K562 (cell line): Measurements from ENCODE around the gene BCAS4. TPM values are rescaled to one million over a fixed set of nuclear protein-coding genes. Genes with fewer than 3 reads are reported as not detected.

Source experiments
- ATAC-seq: fragments of 200-7000 bp; cut with Tn5 transposase; 3 replicates; pipeline ENCODE4 v1.9.1; 2020; ENCODE audit warnings: moderate library complexity
- BruUV-seq: library from RNA; stranded (reverse); fragments of 400-500 nt; replicated peaks from 2 replicates; lab custom pipeline; 2021; lab: Mats Ljungman, UMichigan
- CTCF ChIA-PET: fragments of 300-600 bp; formaldehyde crosslinking; extraction: SDS; loops from one replicate; lab custom pipeline; 2021; ENCODE audit warnings: low intra/inter-chr PET ratio; lab: Yijun Ruan, JAX
- POLR2A ChIA-PET: fragments of 300-600, 350-650 bp; sonication (Branson Sonifier 250); formaldehyde crosslinking; extraction: SDS; loops from one replicate; lab custom pipeline; 2021; ENCODE audit warnings: antibody characterized with exemption, inconsistent platforms; lab: Yijun Ruan, JAX
- DNase-seq, 4 experiments: peaks; one replicate each; pipeline versions ENCODE4 v3.0.0 to v3.0.0-alpha.2; 2011 to 2018; ENCODE audit warnings: low spot score in 3 of 4, mixed read lengths in 3 of 4; ENCODE audit errors: extremely low read depth in 1 of 4
- FAIRE-seq: peaks from 2 replicates; lab custom pipeline; 2011; peaks lifted over from hg19 to GRCh38; lab: Jason Lieb, UNC
- H2AFZ ChIP-seq: 2 replicates; pipeline ENCODE4 v1.6.0; 2011; ENCODE audit warnings: low read depth, low read length, control low read depth, inconsistent platforms
- H3K27ac ChIP-seq: fragments of 200-600 bp; 3 replicates; pipeline ENCODE4 v1.8.0; 2011; ENCODE audit warnings: low read depth, mild to moderate bottlenecking, control low read depth, inconsistent platforms, low read length, moderate library complexity, mixed read lengths; ENCODE audit errors: extremely low read depth
- H3K27me3 ChIP-seq, 2 experiments: fragments of 300-600 bp in 1 of 2; 2 replicates in 1 of 2; 3 replicates in 1 of 2; pipeline versions ENCODE4 v1.6.0 to v1.8.0; 2011; ENCODE audit warnings: inconsistent platforms in 2 of 2, low read length in 2 of 2, mild to moderate bottlenecking in 1 of 2, mixed read lengths in 1 of 2, moderate library complexity in 1 of 2; ENCODE audit not compliant: control insufficient read depth in 2 of 2, insufficient read depth in 2 of 2
- H3K36me3 ChIP-seq: fragments of 300-600 bp; 3 replicates; pipeline ENCODE4 v1.8.0; 2011; ENCODE audit warnings: mild to moderate bottlenecking, low read length, inconsistent platforms; ENCODE audit not compliant: control insufficient read depth, insufficient read depth
- H3K4me1 ChIP-seq, 2 experiments: fragments of 200-600 bp in 1 of 2; replicated peaks in 1 of 2; 2 replicates in 1 of 2; 3 replicates in 1 of 2; pipeline versions ENCODE4 v1.5.1 to v1.8.0; 2011; ENCODE audit warnings: inconsistent platforms in 2 of 2, low read length in 2 of 2, mild to moderate bottlenecking in 1 of 2, mixed read lengths in 1 of 2, moderate library complexity in 1 of 2; ENCODE audit not compliant: control insufficient read depth in 2 of 2, insufficient read depth in 2 of 2
- H3K4me2 ChIP-seq: 2 replicates; pipeline ENCODE4 v1.6.1; 2011; ENCODE audit warnings: low read length, control low read depth, inconsistent platforms, mixed read lengths; ENCODE audit not compliant: insufficient read depth
- H3K4me3 ChIP-seq: fragments of 200-600 bp; sonication (generic), shearing (Covaris generic); 2 replicates; pipeline ENCODE4 v1.5.1; 2016; ENCODE audit warnings: control low read depth, inconsistent platforms
- H3K79me2 ChIP-seq: fragments of 200-600 bp; 3 replicates; pipeline ENCODE4 v1.8.0; 2011; ENCODE audit warnings: low read length, inconsistent platforms; ENCODE audit not compliant: control insufficient read depth, insufficient read depth
- H3K9ac ChIP-seq, 2 experiments: 2 replicates each; pipeline versions ENCODE4 v1.6.0 to v1.6.1; 2011; ENCODE audit warnings: low read depth in 2 of 2, low read length in 2 of 2, control low read depth in 1 of 2, inconsistent platforms in 1 of 2, mild to moderate bottlenecking in 1 of 2, mixed read lengths in 1 of 2; ENCODE audit not compliant: insufficient read depth in 1 of 2
- H3K9me1 ChIP-seq: one replicate; pipeline ENCODE4 v1.6.0; 2011; ENCODE audit warnings: inconsistent platforms, mild to moderate bottlenecking, low read length, moderate library complexity; ENCODE audit not compliant: control insufficient read depth, insufficient read depth
- H3K9me3 ChIP-seq: replicated peaks from 2 replicates; pipeline ENCODE4 v1.5.1; 2011; ENCODE audit warnings: low read depth, low read length, inconsistent platforms; ENCODE audit not compliant: control insufficient read depth, insufficient read depth
- H4K20me1 ChIP-seq: replicated peaks from 2 replicates; pipeline ENCODE4 v1.6.1; 2011; ENCODE audit warnings: low read length, inconsistent platforms, mixed read lengths; ENCODE audit not compliant: control insufficient read depth, insufficient read depth
- BRD4 ChIP-seq: fragments of 200-600 bp; sonication (generic); IDR thresholded peaks from 2 replicates; pipeline ENCODE4 v1.6.1; 2017; ENCODE audit warnings: inconsistent platforms
- DACH1 ChIP-seq: fragments of 450-650 bp; IDR thresholded peaks from 2 replicates; pipeline ENCODE4 v1.6.1; 2018; ENCODE audit not compliant: partially characterized antibody
- NKRF ChIP-seq: fragments of 450-650 bp; IDR thresholded peaks from 2 replicates; pipeline ENCODE4 v1.6.1; 2016; ENCODE audit warnings: borderline replicate concordance
- RBM17 ChIP-seq: fragments of 200-400 bp; formaldehyde crosslinking; IDR thresholded peaks from 2 replicates; pipeline ENCODE4 v1.6.1; 2017; ENCODE audit warnings: low read depth, mild to moderate bottlenecking, low read length, borderline replicate concordance
- RNF2 ChIP-seq: sonication (generic); IDR thresholded peaks from 2 replicates; pipeline ENCODE4 v1.6.1; 2016
- TAF15 ChIP-seq: fragments of 200-400 bp; formaldehyde crosslinking; IDR thresholded peaks from 2 replicates; pipeline ENCODE4 v1.6.1; 2017; ENCODE audit warnings: mild to moderate bottlenecking, low read depth, low read length, moderate library complexity
- XRCC3 ChIP-seq: fragments of 450-650 bp; IDR thresholded peaks from 2 replicates; pipeline ENCODE4 v1.6.1; 2017; ENCODE audit warnings: mild to moderate bottlenecking, moderate library complexity
- ZNF197 ChIP-seq: fragments of 200-800 bp; sonication (Bioruptor generic); IDR thresholded peaks from 2 replicates; pipeline ENCODE4 v1.6.1; 2016; ENCODE audit warnings: low read depth, missing genetic modification characterization, missing compliant biosample characterization
- ZNF77 ChIP-seq: fragments of 250-450 bp; sonication (Bioruptor Pico); IDR thresholded peaks from 2 replicates; pipeline ENCODE4 v1.5.0; 2020
- WGBS: fragments of 100-300 bp; shearing (Covaris generic); methylation state at CpG from one replicate; pipeline ENCODE4 v1.1.6; 2016; ENCODE audit warnings: low coverage, mixed read lengths; ENCODE audit not compliant: insufficient coverage; ENCODE audit errors: missing lambda C conversion rate; 5-methylcytosine and 5-hydroxymethylcytosine counted together
- in situ Hi-C: fragments of 300-500 bp; cut with MboI; formaldehyde crosslinking; loops from 4 replicates; pipeline ENCODE4 v1.15.0; 2018; ENCODE audit warnings: inconsistent platforms, mixed read lengths
- intact Hi-C: fragments of 100-400 bp; cut with micrococcal nuclease; formaldehyde crosslinking; loops from 2 replicates; pipeline ENCODE4 v1.14.2; 2022
- polyA plus RNA-seq, 8 experiments: library from polyadenylated mRNA; depleted of rRNA in 4 of 8; stranded (reverse) in 5 of 8; unstranded in 3 of 8; fragments of >200 nt; fragmentation: Nextera tagmentation in 2 of 8; fragmentation: Illumina TruSeq in 1 of 8; extraction: Ambion mirVana in 2 of 8; extraction: Trizol in 1 of 8; gene quantifications; 2 replicates each; pipeline versions ENCODE4 v1.2.1 to v1.2.3, GENCODE V29; 2011 to 2014; ENCODE audit warnings: inconsistent platforms in 1 of 8, missing spikeins in 1 of 8
- total RNA-seq, 7 experiments: library from RNA; depleted of rRNA in 6 of 7; stranded (reverse); fragments of >200 nt in 6 of 7; fragmentation: Illumina TruSeq in 2 of 7; extraction: Trizol in 2 of 7; gene quantifications; 2 replicates each; pipeline versions ENCODE4 v1.2.1 to v1.2.3, GENCODE V29; 2011 to 2021; ENCODE audit warnings: low replicate concordance in 1 of 7

The BCAS4 gene
- total and polyA plus RNA-seq, 9 of the 15 experiments (the other 6 are each of a cell fraction or from before 2014, with no cell fraction given) = 0.15 to 2.3 (median 0.47) TPM

- H3K36me3 ChIP-seq = no peaks in the 10 kb centered on the region
- BruUV-seq = no TSS peak
- TF ChIP-seq NKRF (no peak), ZNF197 (CRISPR knock-in tag) (no peak), XRCC3 (no peak), DACH1 (no peak), ZNF77 (CRISPR knock-in tag) (no peak), RBM17 (no peak), TAF15 (no peak), RNF2 (no peak), BRD4 (no peak)
- TF ChIP-seq, all 486 proteins: peak for 0
- 30% methylated on average over 18 of the region's 28 CpGs for WGBS
- POLR2A ChIA-PET = interaction anchor here (0.5 to 1.0 kb wide), 3 partner anchors 12 to 26 kb away, joined by 3 read pairs; no protein-coding TSS in a partner anchor
- H3K79me2 ChIP-seq = no peaks in the 10 kb centered on the region
- no peak overlapping the region for H3K9ac ChIP-seq
- H4K20me1 ChIP-seq = 0 out of 2 replicates have a peak, but pooled peaks cover 4% of the 10 kb centered on the region
- CTCF ChIA-PET = no interaction called here
- H3K4me1 ChIP-seq = peaks cover 0 to 13% of the 10 kb centered on the region in 2 experiments; a peak in 2 of 5 replicates
- no peaks in the 10 kb centered on the region; a peak in 1 of 5 replicates for H3K27me3 ChIP-seq
- intact Hi-C loops (no loop called here), in situ Hi-C loops (no loop called here)
- no peak overlapping the region for H3K4me3 ChIP-seq
- no peak for DNase-seq
- no peaks in the 10 kb centered on the region for H3K9me1 ChIP-seq
- no peak for FAIRE-seq
- no peak overlapping the region for H3K27ac ChIP-seq
- no peaks in the 10 kb centered on the region for H3K9me3 ChIP-seq
- no peak overlapping the region for H2AFZ ChIP-seq
- no peak overlapping the region for H3K4me2 ChIP-seq
- ATAC-seq = no peak
Observed at GRCh38 chr20:50874758-50875665, 80.2 kb downstream of the BCAS4 start.
